Cardiac muscle cell (in vitro differentiated cells and primary cell): Measurements from ENCODE around the gene FIP1L1. TPM values are rescaled to one million over a fixed set of nuclear protein-coding genes. Genes with fewer than 3 reads are reported as not detected.
"Not testable (repeated sequence)": the region's sequence is repeated elsewhere in the genome, so short reads cannot be mapped to it uniquely, and the experiment has no call there.

Experiments
- DNase-seq, 2 donors: peaks; one replicate each; pipeline versions ENCODE4 v3.0.0 to v3.0.0-alpha.2; 2010 to 2017; ENCODE audit warnings: low read depth in 1 of 2, low spot score in 1 of 2
- H3K27ac ChIP-seq: fragments of 200-600 bp; sonication (generic); 2 replicates; pipeline ENCODE4 v1.5.1; 2016
- H3K27me3 ChIP-seq: fragments of 200-600 bp; sonication (generic); 2 replicates; pipeline ENCODE4 v1.6.0; 2016; ENCODE audit warnings: control low read depth
- H3K36me3 ChIP-seq: fragments of 200-600 bp; sonication (generic); 2 replicates; pipeline ENCODE4 v1.5.1; 2016; ENCODE audit warnings: control low read depth
- H3K4me1 ChIP-seq: fragments of 200-600 bp; sonication (generic); 2 replicates; pipeline ENCODE4 v1.8.1; 2017; ENCODE audit warnings: low read depth, mild to moderate bottlenecking, mixed run types
- H3K4me3 ChIP-seq: fragments of 200-600 bp; sonication (generic); 2 replicates; pipeline ENCODE4 v1.5.1; 2016; ENCODE audit warnings: mild to moderate bottlenecking
- H3K9me3 ChIP-seq: fragments of 200-600 bp; sonication (generic); 2 replicates; pipeline ENCODE4 v1.5.1; 2017; ENCODE audit warnings: low read depth, mild to moderate bottlenecking, control low read depth
- polyA plus RNA-seq: library from polyadenylated mRNA; unstranded; fragments of >200 nt; fragmentation: Nextera tagmentation; extraction: Ambion mirVana; gene quantifications from 2 replicates; pipeline ENCODE4 v1.2.1, GENCODE V29; 2016
- total RNA-seq: library from RNA; depleted of rRNA; stranded (reverse); fragments of >200 nt; gene quantifications from 2 replicates; pipeline ENCODE4 v1.2.3, GENCODE V29; 2016
- TF ChIP-seq, protein P1 (sequence below): IDR thresholded peaks from 2 replicates; pipeline ENCODE4 v1.5.1; 2012; ENCODE audit warnings: low read depth, mild to moderate bottlenecking, low read length

Gene FIP1L1
- total and polyA plus RNA-seq, 2 experiments from 2014 or later = 55.3 to 97.0 TPM

DNA sequence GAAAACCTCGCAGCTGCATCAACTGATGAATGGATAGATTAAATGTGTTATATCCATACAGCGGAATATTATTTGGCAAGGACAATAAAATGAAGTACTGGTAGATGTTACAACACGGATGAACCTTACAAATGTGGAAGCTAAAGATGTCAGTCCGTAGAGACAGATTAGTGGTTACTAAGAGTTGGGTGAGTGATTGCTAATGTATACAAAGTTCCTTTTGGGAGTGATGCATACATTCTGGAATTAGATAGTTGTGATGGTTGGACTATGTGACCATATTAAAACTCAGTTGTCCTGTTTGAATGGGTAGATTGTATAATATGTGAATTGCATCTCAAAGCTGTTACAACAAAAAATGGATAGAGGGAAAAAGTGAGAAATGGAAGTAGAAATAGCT lies 2.8 kb downstream of the FIP1L1 start:
- H3K36me3 ChIP-seq = peaks cover 24% of the 10 kb centered on the region
- no peak overlapping the region for H3K27ac ChIP-seq
- DNase-seq = no peak
- no peaks in the 10 kb centered on the region for H3K27me3 ChIP-seq
- TF ChIP-seq, protein P1, sequence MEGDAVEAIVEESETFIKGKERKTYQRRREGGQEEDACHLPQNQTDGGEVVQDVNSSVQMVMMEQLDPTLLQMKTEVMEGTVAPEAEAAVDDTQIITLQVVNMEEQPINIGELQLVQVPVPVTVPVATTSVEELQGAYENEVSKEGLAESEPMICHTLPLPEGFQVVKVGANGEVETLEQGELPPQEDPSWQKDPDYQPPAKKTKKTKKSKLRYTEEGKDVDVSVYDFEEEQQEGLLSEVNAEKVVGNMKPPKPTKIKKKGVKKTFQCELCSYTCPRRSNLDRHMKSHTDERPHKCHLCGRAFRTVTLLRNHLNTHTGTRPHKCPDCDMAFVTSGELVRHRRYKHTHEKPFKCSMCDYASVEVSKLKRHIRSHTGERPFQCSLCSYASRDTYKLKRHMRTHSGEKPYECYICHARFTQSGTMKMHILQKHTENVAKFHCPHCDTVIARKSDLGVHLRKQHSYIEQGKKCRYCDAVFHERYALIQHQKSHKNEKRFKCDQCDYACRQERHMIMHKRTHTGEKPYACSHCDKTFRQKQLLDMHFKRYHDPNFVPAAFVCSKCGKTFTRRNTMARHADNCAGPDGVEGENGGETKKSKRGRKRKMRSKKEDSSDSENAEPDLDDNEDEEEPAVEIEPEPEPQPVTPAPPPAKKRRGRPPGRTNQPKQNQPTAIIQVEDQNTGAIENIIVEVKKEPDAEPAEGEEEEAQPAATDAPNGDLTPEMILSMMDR = no peak
- H3K9me3 ChIP-seq = no peaks in the 10 kb centered on the region
- no peak overlapping the region for H3K4me3 ChIP-seq
- peaks cover 13% of the 10 kb centered on the region for H3K4me1 ChIP-seq

DNA sequence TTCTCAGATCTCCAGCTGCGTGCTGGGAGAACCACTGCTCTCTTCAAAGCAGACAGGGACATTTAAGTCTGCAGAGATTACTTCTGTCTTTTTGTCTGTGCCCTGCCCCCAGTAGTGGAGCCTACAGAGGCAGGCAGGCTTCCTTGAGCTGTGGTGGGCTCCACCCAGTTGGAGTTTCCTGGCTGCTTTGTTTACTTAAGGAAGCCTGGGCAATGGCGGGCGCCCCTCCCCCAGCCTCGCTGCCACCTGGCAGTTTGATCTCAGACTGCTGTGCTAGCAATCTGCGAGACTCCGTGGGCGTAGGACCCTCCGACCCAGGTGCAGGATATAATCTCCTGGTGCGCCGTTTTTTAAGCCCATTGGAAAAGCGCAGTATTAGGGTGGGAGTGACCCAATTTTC lies 32.0 kb downstream of the FIP1L1 start:
- H3K4me1 ChIP-seq, H3K27ac ChIP-seq, H3K4me3 ChIP-seq, H3K9me3 ChIP-seq, DNase-seq, H3K27me3 ChIP-seq, H3K36me3 ChIP-seq: not testable (repeated sequence)

DNA sequence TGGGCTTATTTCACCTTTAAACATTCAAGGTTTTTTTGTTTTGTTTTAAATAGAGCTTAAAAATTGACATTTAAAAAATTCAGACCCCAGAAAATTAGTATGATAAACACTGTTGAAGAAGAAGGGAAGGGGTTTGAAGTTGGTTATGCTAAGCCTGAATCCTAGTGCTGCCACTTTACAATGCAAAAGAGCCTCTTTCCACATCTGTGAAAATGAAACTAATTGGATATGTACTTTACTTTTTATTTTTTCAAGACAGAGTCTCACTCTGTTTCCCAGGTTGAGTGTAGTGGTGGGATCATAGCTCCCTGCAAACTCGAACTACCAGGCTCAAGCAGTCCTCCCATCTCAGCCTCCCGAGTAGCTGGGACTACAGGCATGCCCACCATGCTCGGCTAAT lies 41.8 kb downstream of the FIP1L1 start:
- TF ChIP-seq, protein P1 = no peak
- Histone ChIP-seq H3K9me3 (no peaks in the 10 kb centered on the region), H3K27ac (no peak overlapping the region), H3K36me3 (no peaks in the 10 kb centered on the region), H3K4me1 (peaks cover 8% of the 10 kb centered on the region), H3K27me3 (no peaks in the 10 kb centered on the region), H3K4me3 (no peak overlapping the region)
- no peak for DNase-seq

DNA sequence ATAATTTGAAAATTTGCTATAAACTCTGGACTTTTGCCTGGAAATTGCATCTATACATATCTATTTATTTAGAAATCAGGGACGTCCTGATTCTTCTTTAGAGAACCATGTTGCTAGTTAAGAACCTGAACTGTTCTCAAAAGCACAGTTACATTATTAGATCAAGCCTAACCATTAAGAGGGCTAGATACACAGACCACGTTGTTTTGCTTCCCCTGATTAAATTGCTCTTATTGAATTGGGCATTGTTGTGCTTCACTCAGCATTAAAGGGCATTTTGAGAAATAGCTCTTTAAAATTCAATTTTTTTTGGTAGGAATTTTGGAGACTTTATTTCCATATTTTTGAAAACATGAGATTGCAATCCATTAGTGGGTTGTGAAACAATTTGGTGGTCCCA lies 44.4 kb downstream of the FIP1L1 start:
- TF ChIP-seq, protein P1 = no peak
- Histone ChIP-seq H3K36me3 (no peaks in the 10 kb centered on the region), H3K4me1 (peaks cover 22% of the 10 kb centered on the region), H3K27ac (no peak overlapping the region), H3K4me3 (no peak overlapping the region), H3K9me3 (no peaks in the 10 kb centered on the region), H3K27me3 (no peaks in the 10 kb centered on the region)
- DNase-seq = no peak

DNA sequence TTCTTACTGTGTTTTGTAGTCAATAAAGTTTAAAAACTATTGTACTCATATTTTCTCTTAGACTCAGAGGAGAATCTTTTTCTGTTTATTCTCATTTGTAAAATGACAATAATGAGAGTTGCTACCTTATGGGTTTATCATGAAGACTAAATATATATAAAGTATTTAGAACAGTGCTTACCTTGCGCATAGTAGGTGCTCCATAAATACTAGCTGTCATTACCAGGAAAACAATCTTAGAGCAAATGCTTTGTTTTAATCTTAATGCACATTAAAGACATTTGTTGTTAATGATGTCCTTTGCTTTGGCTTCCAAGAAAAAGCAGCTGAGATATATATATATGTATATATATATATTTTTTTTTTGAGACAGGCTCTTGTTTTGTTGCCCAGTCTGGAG lies 44.9 kb downstream of the FIP1L1 start:
- no peak for DNase-seq
- Histone ChIP-seq H3K36me3 (no peaks in the 10 kb centered on the region), H3K4me1 (peaks cover 28% of the 10 kb centered on the region), H3K4me3 (no peak overlapping the region), H3K9me3 (no peaks in the 10 kb centered on the region), H3K27me3 (no peaks in the 10 kb centered on the region), H3K27ac (no peak overlapping the region)
- TF ChIP-seq, protein P1 = no peak

DNA sequence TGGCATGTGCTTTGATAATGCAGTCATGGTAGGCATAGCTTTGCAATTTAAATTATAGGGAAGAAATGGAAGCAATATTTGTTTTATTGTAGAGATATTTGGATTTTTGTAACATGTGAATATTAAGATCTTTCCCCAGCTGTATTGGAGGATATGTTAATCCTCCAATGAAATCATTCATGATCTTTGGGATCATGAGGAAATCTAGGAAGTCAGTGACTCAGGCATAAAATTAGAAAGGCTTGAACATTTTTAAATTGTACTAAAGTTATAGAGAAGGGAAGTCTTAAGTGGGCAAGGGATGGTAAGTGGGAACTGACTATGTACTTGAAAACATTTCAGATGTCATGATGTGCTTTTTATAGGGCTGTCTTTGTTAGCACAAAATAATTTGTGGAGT lies 46.8 kb downstream of the FIP1L1 start:
- no peak overlapping the region for H3K4me3 ChIP-seq
- H3K9me3 ChIP-seq = no peaks in the 10 kb centered on the region
- peaks cover 34% of the 10 kb centered on the region for H3K4me1 ChIP-seq
- no peak overlapping the region for H3K27ac ChIP-seq
- no peak for DNase-seq
- TF ChIP-seq, protein P1 = no peak
- peaks cover 14% of the 10 kb centered on the region for H3K36me3 ChIP-seq
- no peaks in the 10 kb centered on the region for H3K27me3 ChIP-seq
